IPS DF 6.9 (cell line): Measurements from ENCODE around the gene NGRN.
"Not testable (repeated sequence)": the region's sequence is repeated elsewhere in the genome, so short reads cannot be mapped to it uniquely, and the experiment has no call there.

ENCODE experiments used
- DNase-seq: peaks from one replicate; pipeline ENCODE4 v3.0.0-alpha.2; 2013; ENCODE audit warnings: low read depth, low spot score
- H3K27ac ChIP-seq: one replicate; pipeline ENCODE4 v1.5.1; 2013; ENCODE audit warnings: low read length, control low read depth
- H3K27me3 ChIP-seq: 2 replicates; pipeline ENCODE4 v1.6.1; 2013; ENCODE audit warnings: mild to moderate bottlenecking, low read length; ENCODE audit not compliant: control insufficient read depth, insufficient read depth
- H3K36me3 ChIP-seq: 2 replicates; pipeline ENCODE4 v1.6.1; 2013; ENCODE audit warnings: low read length; ENCODE audit not compliant: control insufficient read depth, insufficient read depth
- H3K4me1 ChIP-seq: 2 replicates; pipeline ENCODE4 v1.6.1; 2013; ENCODE audit warnings: low read length; ENCODE audit not compliant: control insufficient read depth, insufficient read depth
- H3K4me3 ChIP-seq: 2 replicates; pipeline ENCODE4 v1.5.1; 2013; ENCODE audit warnings: mild to moderate bottlenecking, low read length
- H3K9me3 ChIP-seq: 2 replicates; pipeline ENCODE4 v1.6.1; 2013; ENCODE audit warnings: low read length, inconsistent platforms; ENCODE audit not compliant: control insufficient read depth, insufficient read depth
- WGBS: extraction: QIAGEN DNeasy Blood & Tissue Kit; methylation state at CpG from one replicate; pipeline ENCODE4 v1.1.7; 2013; ENCODE audit warnings: mixed read lengths, missing lambda C conversion rate; ENCODE audit not compliant: insufficient read length, insufficient coverage; 5-methylcytosine and 5-hydroxymethylcytosine counted together

The NGRN gene

DNA sequence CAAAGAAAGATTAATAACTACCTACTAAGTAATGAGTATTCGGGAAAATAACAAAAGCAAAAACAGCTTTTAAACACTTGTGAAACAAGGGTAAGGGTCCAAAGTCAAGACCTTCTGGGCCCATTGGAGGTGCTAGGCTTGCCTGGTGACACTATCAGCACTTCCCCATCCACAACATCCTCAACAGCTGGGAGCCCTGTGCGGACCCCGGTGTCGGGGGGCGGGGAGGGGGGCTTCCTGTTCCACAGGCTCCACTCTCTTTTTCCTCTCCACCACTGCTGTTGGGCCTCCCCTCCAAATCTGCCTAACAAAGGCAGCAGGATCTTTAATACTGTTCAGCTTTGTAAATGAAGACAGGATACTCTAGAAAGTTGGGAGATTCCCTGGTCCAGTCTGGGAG lies 21.6 kb downstream of the NGRN start:
- Histone ChIP-seq H3K4me1 (no peaks in the 10 kb centered on the region), H3K27me3 (no peaks in the 10 kb centered on the region), H3K4me3 (no peak overlapping the region), H3K36me3 (no peaks in the 10 kb centered on the region), H3K9me3 (no peaks in the 10 kb centered on the region), H3K27ac (no peak overlapping the region)
- DNase-seq: no peak
- no CpG with 5 or more reads among the region's 5 CpGs for WGBS

DNA sequence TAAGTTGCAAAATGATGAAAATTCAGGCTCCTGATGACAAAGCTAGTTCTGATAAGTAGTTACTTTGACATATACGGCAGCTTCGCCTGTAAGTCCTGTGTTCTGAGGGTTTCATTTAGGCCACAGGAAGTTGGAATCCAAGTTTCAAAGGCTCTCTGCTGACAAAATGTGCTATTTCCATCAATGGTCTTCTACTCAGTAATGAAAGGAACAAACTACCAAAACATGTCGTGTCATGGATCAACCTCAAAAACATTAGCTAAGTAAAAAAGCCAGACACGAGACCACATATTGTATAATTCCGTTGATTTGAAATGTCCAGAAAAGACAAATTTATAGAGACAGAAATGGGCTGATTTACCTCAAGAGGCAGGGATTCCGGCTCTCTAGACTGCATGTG lies 22.5 kb downstream of the NGRN start:
- no peak overlapping the region for H3K27ac ChIP-seq
- no peak for DNase-seq
- no peaks in the 10 kb centered on the region for H3K4me1 ChIP-seq
- H3K4me3 ChIP-seq: no peak overlapping the region
- no peaks in the 10 kb centered on the region for H3K9me3 ChIP-seq
- no peaks in the 10 kb centered on the region for H3K36me3 ChIP-seq
- no CpG with 5 or more reads among the region's 6 CpGs for WGBS
- no peaks in the 10 kb centered on the region for H3K27me3 ChIP-seq

DNA sequence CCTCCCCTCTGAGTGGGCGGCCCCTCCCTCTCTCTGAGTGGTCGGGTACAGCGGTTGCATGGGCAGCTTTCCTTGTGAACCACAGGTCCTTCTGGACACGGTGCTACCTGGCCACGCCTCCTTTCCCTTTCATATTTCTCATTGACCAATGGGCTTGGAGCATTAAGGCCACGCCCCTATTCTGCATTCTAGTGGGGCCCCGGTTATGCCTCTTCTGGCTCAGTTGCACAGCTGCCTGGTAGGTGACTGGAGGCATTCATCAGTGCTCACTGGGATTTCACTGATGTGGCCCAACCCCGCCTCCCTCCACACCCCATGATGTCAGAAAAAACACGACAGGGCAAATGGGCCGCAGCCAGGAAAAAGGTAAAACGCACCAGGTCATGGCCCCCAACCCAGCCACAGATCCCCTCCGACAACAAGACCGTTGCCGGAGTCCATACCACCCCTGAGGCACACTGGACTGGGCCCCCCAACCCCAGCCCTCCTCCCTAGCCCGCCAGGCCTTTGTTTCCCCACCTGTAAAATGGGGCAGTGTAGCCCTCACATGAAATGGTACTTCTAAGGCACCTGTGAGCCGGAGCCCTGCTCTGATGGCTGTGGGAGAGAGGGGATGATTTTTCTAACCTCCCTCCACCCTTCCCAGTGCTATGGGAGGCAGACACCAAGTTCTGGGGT lies 26.3 kb downstream of the NGRN start:
- no peaks in the 10 kb centered on the region for H3K9me3 ChIP-seq
- H3K4me1 ChIP-seq: no peaks in the 10 kb centered on the region; the same call in 1 of the 2 replicates
- H3K36me3 ChIP-seq: no peaks in the 10 kb centered on the region
- H3K27ac ChIP-seq: no peak overlapping the region
- H3K27me3 ChIP-seq: no peaks in the 10 kb centered on the region
- DNase-seq: no peak
- no CpG with 5 or more reads among the region's 16 CpGs for WGBS
- no peak overlapping the region for H3K4me3 ChIP-seq

DNA sequence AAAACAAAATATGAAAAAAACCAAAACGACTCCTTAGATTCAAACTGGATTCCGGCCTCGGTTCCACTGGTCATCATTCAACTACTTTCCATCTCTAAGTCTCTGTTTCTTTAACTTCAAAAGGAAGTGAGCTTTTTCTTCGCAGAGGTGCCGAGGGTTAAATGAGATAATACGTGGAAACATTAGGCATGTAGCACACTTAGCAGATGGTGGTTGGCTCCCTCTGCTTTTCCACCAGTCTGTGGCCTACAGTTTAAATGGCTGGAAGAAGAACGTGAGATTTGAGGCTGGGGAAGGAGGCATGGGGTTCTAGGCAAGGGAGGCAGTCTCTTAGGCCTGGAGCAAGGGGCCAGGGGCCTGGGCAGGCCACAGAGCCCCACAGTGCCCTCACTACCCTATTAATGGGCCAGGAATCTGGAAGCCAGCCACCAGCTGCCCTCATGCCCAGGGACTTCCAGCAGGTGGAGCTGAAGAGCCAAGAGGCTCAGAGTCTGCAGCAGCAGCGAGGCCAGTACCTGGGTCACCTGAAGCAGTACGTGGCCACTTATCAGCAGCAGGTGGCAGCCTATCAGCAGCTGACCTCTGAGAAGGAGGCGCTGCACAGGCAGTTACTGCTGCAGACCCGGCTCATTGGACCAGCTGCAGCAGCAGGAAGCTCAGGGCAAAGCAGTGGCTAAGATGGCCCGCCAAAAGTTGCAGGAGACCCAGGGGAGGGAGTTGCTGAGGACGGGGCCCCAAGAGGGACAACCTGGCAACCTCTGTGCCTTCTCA lies 27.8 kb downstream of the NGRN start:
- DNase-seq: peak; percentile 95
- no CpG with 5 or more reads among the region's 13 CpGs for WGBS
- not testable (repeated sequence) for H3K9me3 ChIP-seq, H3K27ac ChIP-seq, H3K36me3 ChIP-seq, H3K4me1 ChIP-seq, H3K4me3 ChIP-seq, H3K27me3 ChIP-seq

DNA sequence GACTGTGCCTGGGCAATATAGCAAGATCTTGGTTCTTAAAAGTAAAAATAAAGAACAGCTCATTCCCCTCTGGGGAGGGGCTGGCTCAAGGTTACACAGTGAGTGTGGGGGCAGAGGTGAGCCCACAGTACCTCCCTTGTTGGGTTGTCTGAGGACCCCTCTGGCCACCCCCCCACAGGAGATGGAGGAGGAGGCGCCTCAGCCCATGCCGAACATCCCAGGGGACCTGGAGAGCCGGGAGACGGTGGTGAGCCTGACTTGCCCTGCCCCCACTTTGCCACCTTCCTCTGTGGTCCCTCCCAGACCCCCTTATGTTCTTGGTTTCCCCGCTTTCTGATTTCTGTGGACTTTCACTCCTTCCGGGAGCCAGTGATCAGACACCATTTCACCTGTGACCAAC lies 28.7 kb downstream of the NGRN start:
- WGBS: no CpG with 5 or more reads among the region's 6 CpGs

DNA sequence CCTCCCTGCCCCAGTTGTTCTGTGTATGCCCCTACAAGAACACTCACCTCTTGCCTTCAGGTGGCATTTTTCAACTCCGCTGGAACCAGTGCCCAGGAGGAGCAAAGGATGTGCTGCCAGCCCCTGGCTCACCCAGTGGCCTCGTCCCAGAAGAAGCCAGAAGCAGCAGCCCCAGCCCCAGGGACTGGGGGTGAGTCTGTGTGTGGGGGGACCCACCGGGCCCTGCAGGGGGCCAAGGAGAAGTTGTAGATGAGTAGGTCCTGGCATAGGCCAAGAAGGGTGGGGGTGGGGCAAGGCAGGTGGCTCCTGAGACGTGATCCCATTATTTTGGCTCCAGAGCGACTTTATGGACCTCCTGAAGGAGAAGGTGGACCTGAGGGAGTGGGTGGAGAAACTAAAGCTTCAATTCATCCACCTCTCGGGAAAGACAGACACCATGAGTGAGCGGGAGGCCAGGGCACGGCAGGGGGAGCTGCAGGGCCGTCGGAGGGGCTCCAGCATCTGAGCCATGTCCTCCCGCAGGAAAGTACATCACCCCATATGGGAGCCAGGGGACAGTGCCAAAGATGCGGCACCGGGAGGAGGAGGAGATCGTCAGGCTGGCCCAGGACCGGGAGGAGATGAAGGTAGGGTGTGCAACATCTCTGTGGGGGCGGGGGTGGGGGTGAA lies 29.3 kb downstream of the NGRN start:
- Histone ChIP-seq H3K4me1 (no peaks in the 10 kb centered on the region; the same call in 1 of the 2 replicates), H3K27ac (no peak overlapping the region), H3K4me3 (no peak overlapping the region), H3K36me3 (no peaks in the 10 kb centered on the region), H3K27me3 (no peaks in the 10 kb centered on the region), H3K9me3 (no peaks in the 10 kb centered on the region)
- no peak for DNase-seq
- WGBS: no CpG with 5 or more reads among the region's 16 CpGs

More for the DNA sequence above, 28.7 kb downstream of the NGRN start:
- no peak overlapping the region for H3K27ac ChIP-seq
- H3K4me1 ChIP-seq: no peaks in the 10 kb centered on the region; the same call in 1 of the 2 replicates
- H3K4me3 ChIP-seq: no peak overlapping the region
- H3K27me3 ChIP-seq: no peaks in the 10 kb centered on the region
- no peak for DNase-seq
- H3K36me3 ChIP-seq: no peaks in the 10 kb centered on the region
- H3K9me3 ChIP-seq: no peaks in the 10 kb centered on the region

DNA sequence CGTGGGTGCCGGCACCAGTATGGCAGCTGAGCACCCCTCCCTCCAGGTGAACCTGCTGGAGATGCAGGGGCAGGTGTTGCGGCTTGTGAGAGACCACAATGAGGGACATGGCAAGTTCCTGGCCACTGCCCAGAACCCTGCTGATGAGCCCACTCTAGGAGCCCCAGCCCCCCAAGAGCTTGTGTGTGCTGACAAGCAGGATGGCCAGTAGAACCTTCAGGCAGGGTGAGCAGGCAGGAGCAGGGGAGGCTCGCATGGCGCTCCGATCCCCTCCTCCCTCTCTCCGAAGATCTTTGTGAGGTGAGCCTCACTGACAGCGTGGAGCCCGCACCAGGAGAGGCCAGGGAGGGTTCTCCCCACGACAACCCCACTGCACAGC lies 29.8 kb downstream of the NGRN start:
- H3K9me3 ChIP-seq: no peaks in the 10 kb centered on the region
- H3K4me1 ChIP-seq: no peaks in the 10 kb centered on the region; the same call in 1 of the 2 replicates
- no CpG with 5 or more reads among the region's 10 CpGs for WGBS
- H3K4me3 ChIP-seq: no peak overlapping the region
- no peak for DNase-seq
- H3K27me3 ChIP-seq: no peaks in the 10 kb centered on the region
- no peaks in the 10 kb centered on the region for H3K36me3 ChIP-seq
- no peak overlapping the region for H3K27ac ChIP-seq

DNA sequence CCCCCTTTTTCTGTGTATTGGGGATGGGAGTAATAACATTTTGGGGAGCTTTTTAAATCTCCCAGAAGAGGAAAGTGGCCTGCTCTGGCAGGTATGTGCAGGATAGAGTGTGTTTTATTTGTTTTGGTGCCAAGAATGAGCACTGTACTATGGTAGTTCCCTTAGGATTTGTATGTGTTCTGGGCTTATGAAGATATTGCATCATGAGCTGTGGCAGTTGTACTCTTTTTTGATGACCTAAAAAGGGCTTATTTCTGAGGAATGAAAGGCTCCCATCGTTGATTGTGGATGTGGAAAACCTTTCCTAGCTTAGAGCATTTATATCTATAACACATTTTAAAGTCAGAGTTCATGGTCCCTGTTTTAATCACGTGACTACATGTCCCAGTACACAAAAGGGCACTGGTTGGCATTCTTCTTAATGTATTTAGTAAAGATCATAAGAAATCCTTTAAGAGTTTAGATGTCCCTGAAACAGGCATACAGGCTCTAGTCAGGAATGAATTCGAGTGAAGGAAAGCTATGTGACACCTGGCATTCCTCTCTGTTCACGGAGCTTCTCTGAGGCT lies 30.9 kb downstream of the NGRN start:
- not testable (repeated sequence) for H3K27me3 ChIP-seq, H3K4me3 ChIP-seq, H3K4me1 ChIP-seq, H3K36me3 ChIP-seq, DNase-seq, H3K9me3 ChIP-seq, H3K27ac ChIP-seq
- no CpG with 5 or more reads among the region's 4 CpGs for WGBS

DNA sequence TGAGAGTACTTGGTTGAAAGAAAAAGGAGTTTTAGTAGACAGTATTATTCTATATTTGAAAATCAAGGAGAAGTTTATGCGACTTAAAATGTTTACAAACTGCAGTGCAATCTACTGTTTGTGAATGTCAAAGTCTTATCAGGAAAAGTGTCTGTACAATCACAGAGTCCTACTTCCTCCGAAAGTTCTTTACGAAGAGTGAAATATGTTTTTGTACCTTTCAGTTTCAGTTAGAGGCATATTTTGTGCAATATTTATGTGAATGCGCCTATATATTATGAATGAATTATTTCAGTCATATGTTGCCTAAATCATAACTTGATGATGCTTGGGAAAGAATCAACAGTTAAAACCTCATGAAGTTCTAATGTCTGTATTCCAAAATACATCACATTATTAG lies 31.5 kb downstream of the NGRN start:
- no CpG with 5 or more reads among the region's 4 CpGs for WGBS
- H3K9me3 ChIP-seq: no peaks in the 10 kb centered on the region
- H3K4me3 ChIP-seq: no peak overlapping the region
- no peaks in the 10 kb centered on the region for H3K36me3 ChIP-seq
- peaks cover 3% of the 10 kb centered on the region for H3K4me1 ChIP-seq
- no peaks in the 10 kb centered on the region for H3K27me3 ChIP-seq
- H3K27ac ChIP-seq: no peak overlapping the region
- no peak for DNase-seq

DNA sequence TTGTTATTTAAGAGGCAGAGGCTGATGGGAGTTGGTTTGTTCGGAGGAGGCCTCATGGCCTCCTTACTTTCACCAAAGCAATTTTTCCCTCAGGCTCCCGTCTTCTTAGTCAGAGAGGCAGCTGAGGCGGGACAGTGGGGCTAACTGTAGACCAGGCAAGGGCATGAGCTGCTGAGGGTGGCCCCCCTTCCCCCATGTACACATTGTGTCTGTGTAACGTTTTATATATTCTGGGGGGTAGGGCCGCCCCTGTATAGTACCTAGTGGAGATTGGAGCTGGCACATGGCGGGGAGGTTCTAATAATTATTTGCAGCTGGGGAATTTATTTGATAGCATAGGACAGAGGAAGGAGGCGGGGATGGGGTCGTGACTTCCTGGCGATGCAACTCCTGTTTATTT lies 35.1 kb downstream of the NGRN start:
- Histone ChIP-seq H3K27ac (no peak overlapping the region), H3K4me1 (peaks cover 3% of the 10 kb centered on the region), H3K36me3 (no peaks in the 10 kb centered on the region), H3K27me3 (no peaks in the 10 kb centered on the region), H3K9me3 (no peaks in the 10 kb centered on the region), H3K4me3 (no peak overlapping the region)
- WGBS: no CpG with 5 or more reads among the region's 9 CpGs
- DNase-seq: no peak
